Liver (tissue), 9 donors: ENCODE measurements around the gene SPTLC2. TPM values are rescaled to one million over a fixed set of nuclear protein-coding genes. Genes with fewer than 3 reads are reported as not detected.

Source experiments
- DNase-seq: peaks from one replicate; pipeline ENCODE4 v3.0.0-alpha.2; 2017; ENCODE audit warnings: low spot score
- H3K27ac ChIP-seq, 2 donors: one replicate each; pipeline ENCODE4 v1.7.0; 2013; ENCODE audit warnings: inconsistent platforms in 2 of 2, low read length in 2 of 2, control low read depth in 1 of 2, low read depth in 1 of 2, mild to moderate bottlenecking in 1 of 2
- H3K27me3 ChIP-seq, 4 donors: one replicate each; pipeline versions ENCODE4 v1.6.1 to v1.7.0; 2013; ENCODE audit warnings: low read length in 3 of 4, inconsistent platforms in 1 of 4, mild to moderate bottlenecking in 1 of 4, moderate library complexity in 1 of 4; ENCODE audit not compliant: control insufficient read depth in 4 of 4, insufficient read depth in 4 of 4
- H3K36me3 ChIP-seq, 4 donors: one replicate each; pipeline versions ENCODE4 v1.6.1 to v1.7.0; 2013; ENCODE audit warnings: low read length in 3 of 4, mild to moderate bottlenecking in 3 of 4, low read depth in 1 of 4, moderate library complexity in 1 of 4; ENCODE audit not compliant: control insufficient read depth in 4 of 4, insufficient read depth in 3 of 4
- H3K4me1 ChIP-seq, 4 donors: one replicate each; pipeline versions ENCODE4 v1.6.1 to v1.7.0; 2013; ENCODE audit warnings: low read length in 3 of 4, mild to moderate bottlenecking in 3 of 4, moderate library complexity in 1 of 4; ENCODE audit not compliant: control insufficient read depth in 4 of 4, insufficient read depth in 4 of 4
- H3K4me3 ChIP-seq, 3 donors: one replicate each; pipeline versions ENCODE4 v1.6.1 to v1.7.0; 2013; ENCODE audit warnings: low read length in 3 of 3, control low read depth in 1 of 3, low read depth in 1 of 3, mild to moderate bottlenecking in 1 of 3
- H3K9ac ChIP-seq, 2 donors: one replicate each; pipeline ENCODE4 v1.7.0; 2013; ENCODE audit warnings: low read length in 2 of 2, mild to moderate bottlenecking in 2 of 2, moderate library complexity in 2 of 2, control low read depth in 1 of 2, low read depth in 1 of 2
- H3K9me3 ChIP-seq, 4 donors: one replicate each; pipeline versions ENCODE4 v1.6.1 to v1.7.0; 2013; ENCODE audit warnings: low read length in 3 of 4; ENCODE audit not compliant: control insufficient read depth in 4 of 4
- EGR1 ChIP-seq, 2 donors: IDR thresholded peaks; 2 replicates each; pipeline ENCODE4 v1.6.1; 2016 to 2018; ENCODE audit warnings: antibody characterized with exemption in 2 of 2, low read depth in 2 of 2
- FOXA1 ChIP-seq: IDR thresholded peaks from 2 replicates; pipeline ENCODE4 v1.6.1; 2016; ENCODE audit warnings: antibody characterized with exemption
- FOXA2 ChIP-seq: IDR thresholded peaks from 2 replicates; pipeline ENCODE4 v1.6.1; 2016; ENCODE audit warnings: antibody characterized with exemption
- GABPA ChIP-seq, 2 donors: IDR thresholded peaks in 1 of 2; conservative IDR thresholded peaks in 1 of 2; 2 replicates each; pipeline ENCODE4 v1.6.1; 2016; ENCODE audit warnings: antibody characterized with exemption in 2 of 2, mild to moderate bottlenecking in 1 of 2, moderate library complexity in 1 of 2
- HNF4A ChIP-seq, 2 donors: conservative IDR thresholded peaks; 2 replicates each; pipeline ENCODE4 v1.6.1; 2016; ENCODE audit warnings: antibody characterized with exemption in 2 of 2, mild to moderate bottlenecking in 2 of 2
- HNF4G ChIP-seq: IDR thresholded peaks from 2 replicates; pipeline ENCODE4 v1.6.1; 2016; ENCODE audit warnings: antibody characterized with exemption
- JUND ChIP-seq, 2 donors: IDR thresholded peaks; 2 replicates each; pipeline ENCODE4 v1.6.1; 2016; ENCODE audit warnings: antibody characterized with exemption in 2 of 2
- NR2F2 ChIP-seq: IDR thresholded peaks from 2 replicates; pipeline ENCODE4 v1.6.1; 2016; ENCODE audit warnings: antibody characterized with exemption
- RAD21 ChIP-seq, 2 donors: IDR thresholded peaks; 2 replicates each; pipeline ENCODE4 v1.6.1; 2016; ENCODE audit warnings: antibody characterized with exemption in 2 of 2, mild to moderate bottlenecking in 2 of 2
- RXRA ChIP-seq, 2 donors: IDR thresholded peaks; 2 replicates each; pipeline ENCODE4 v1.6.1; 2017 to 2018; ENCODE audit warnings: antibody characterized with exemption in 2 of 2, mild to moderate bottlenecking in 1 of 2
- SP1 ChIP-seq: IDR thresholded peaks from 2 replicates; pipeline ENCODE4 v1.6.1; 2018; ENCODE audit warnings: antibody characterized with exemption, mild to moderate bottlenecking
- TAF1 ChIP-seq: conservative IDR thresholded peaks from 2 replicates; pipeline ENCODE4 v1.6.1; 2016; ENCODE audit warnings: antibody characterized with exemption, mild to moderate bottlenecking
- YY1 ChIP-seq: IDR thresholded peaks from 2 replicates; pipeline ENCODE4 v1.6.1; 2016; ENCODE audit warnings: antibody characterized with exemption, mild to moderate bottlenecking
- WGBS: extraction: QIAGEN DNeasy Blood & Tissue Kit; methylation state at CpG from one replicate; pipeline ENCODE4 v1.1.7; 2013; 5-methylcytosine and 5-hydroxymethylcytosine counted together
- polyA plus RNA-seq, 2 donors: library from polyadenylated mRNA; stranded (reverse) in 1 of 2; unstranded in 1 of 2; fragments of 200-250 nt in 1 of 2; fragments of >200 nt in 1 of 2; fragmentation: Nextera tagmentation in 1 of 2; extraction: Ambion mirVana in 1 of 2; gene quantifications; one replicate each; pipeline versions ENCODE4 v1.2.1 to v1.2.3, GENCODE V29; 2013 to 2015
- total RNA-seq, 2 donors: library from RNA; depleted of rRNA; stranded (reverse); fragments of >200 nt; gene quantifications; one replicate each; pipeline ENCODE4 v1.2.3, GENCODE V29; 2014
- TF ChIP-seq, protein P1 (sequence below): fragments of 150-350 bp; IDR thresholded peaks from 2 replicates; pipeline ENCODE4 v1.5.1; 2017; ENCODE audit warnings: improper control_type of control experiment, low read depth, low read length; ENCODE audit not compliant: missing input control
- TF ChIP-seq, protein P2 (sequence below): IDR thresholded peaks from 2 replicates; pipeline ENCODE4 v1.6.1; 2016; ENCODE audit warnings: antibody characterized with exemption
- TF ChIP-seq, protein P3 (sequence below): IDR thresholded peaks from 2 replicates; pipeline ENCODE4 v1.6.1; 2016; ENCODE audit warnings: antibody characterized with exemption, mild to moderate bottlenecking
- TF ChIP-seq, protein P4 (sequence below): IDR thresholded peaks from 2 replicates; pipeline ENCODE4 v1.6.1; 2016; ENCODE audit warnings: antibody characterized with exemption
- TF ChIP-seq, protein P5 (sequence below): IDR thresholded peaks from 2 replicates; pipeline ENCODE4 v1.6.1; 2016; ENCODE audit warnings: antibody characterized with exemption
- donor health status: healthy.
- donor health status: healthy.
- donor health status: healthy.
- donor health status: healthy.
- donor health status: healthy.

Gene SPTLC2
- total and polyA plus RNA-seq, 4 donors, result 3.9 to 19.2 (median 9.9) TPM

DNA sequence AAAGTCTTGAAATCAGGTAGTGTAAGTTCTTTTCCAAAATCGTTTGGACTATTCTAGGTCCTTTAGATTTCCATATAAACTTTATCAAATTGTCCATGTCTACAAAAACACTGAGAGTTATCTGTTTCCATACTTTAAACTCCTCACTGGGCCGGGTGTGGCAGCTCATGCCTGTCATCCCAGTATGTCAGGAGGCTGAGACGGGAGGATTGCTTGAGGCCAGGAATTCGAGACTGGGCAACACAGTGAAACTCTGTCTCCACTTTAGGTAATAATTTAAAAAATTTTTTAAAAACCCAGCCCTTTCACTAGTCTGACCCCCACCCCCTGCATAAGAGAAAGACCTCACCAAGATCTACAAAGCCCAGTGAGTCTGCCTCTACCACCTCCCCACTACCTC is 111.4 kb downstream of the SPTLC2 start:
- Histone ChIP-seq H3K4me1 (no peaks in the 10 kb centered on the region), H3K4me3 (no peak overlapping the region), H3K9me3 (peaks cover 0 to 4% (median 0%) of the 10 kb centered on the region in 4 donors), H3K36me3 (peaks cover 0 to 4% (median 2%) of the 10 kb centered on the region in 4 donors), H3K9ac (no peak overlapping the region), H3K27me3 (no peaks in the 10 kb centered on the region), H3K27ac (no peak overlapping the region)
- 72% methylated on average over 4 of the region's 4 CpGs for WGBS
- DNase-seq, result no peak
- TF ChIP-seq, protein P1, sequence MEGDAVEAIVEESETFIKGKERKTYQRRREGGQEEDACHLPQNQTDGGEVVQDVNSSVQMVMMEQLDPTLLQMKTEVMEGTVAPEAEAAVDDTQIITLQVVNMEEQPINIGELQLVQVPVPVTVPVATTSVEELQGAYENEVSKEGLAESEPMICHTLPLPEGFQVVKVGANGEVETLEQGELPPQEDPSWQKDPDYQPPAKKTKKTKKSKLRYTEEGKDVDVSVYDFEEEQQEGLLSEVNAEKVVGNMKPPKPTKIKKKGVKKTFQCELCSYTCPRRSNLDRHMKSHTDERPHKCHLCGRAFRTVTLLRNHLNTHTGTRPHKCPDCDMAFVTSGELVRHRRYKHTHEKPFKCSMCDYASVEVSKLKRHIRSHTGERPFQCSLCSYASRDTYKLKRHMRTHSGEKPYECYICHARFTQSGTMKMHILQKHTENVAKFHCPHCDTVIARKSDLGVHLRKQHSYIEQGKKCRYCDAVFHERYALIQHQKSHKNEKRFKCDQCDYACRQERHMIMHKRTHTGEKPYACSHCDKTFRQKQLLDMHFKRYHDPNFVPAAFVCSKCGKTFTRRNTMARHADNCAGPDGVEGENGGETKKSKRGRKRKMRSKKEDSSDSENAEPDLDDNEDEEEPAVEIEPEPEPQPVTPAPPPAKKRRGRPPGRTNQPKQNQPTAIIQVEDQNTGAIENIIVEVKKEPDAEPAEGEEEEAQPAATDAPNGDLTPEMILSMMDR, result no peak
- no peak for TF ChIP-seq NR2F2
- TF ChIP-seq FOXA2, result no peak
- TF ChIP-seq, protein P2, sequence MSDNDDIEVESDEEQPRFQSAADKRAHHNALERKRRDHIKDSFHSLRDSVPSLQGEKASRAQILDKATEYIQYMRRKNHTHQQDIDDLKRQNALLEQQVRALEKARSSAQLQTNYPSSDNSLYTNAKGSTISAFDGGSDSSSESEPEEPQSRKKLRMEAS, result no peak
- no peak for TF ChIP-seq EGR1 (IDR thresholded peaks at IDR 0.05; ENCODE audit: low read depth in 2 of 2)
- no peak for TF ChIP-seq YY1
- no peak for TF ChIP-seq FOXA1
- TF ChIP-seq HNF4A (conservative IDR thresholded peaks at IDR 0.05), result no peak
- TF ChIP-seq, protein P3, sequence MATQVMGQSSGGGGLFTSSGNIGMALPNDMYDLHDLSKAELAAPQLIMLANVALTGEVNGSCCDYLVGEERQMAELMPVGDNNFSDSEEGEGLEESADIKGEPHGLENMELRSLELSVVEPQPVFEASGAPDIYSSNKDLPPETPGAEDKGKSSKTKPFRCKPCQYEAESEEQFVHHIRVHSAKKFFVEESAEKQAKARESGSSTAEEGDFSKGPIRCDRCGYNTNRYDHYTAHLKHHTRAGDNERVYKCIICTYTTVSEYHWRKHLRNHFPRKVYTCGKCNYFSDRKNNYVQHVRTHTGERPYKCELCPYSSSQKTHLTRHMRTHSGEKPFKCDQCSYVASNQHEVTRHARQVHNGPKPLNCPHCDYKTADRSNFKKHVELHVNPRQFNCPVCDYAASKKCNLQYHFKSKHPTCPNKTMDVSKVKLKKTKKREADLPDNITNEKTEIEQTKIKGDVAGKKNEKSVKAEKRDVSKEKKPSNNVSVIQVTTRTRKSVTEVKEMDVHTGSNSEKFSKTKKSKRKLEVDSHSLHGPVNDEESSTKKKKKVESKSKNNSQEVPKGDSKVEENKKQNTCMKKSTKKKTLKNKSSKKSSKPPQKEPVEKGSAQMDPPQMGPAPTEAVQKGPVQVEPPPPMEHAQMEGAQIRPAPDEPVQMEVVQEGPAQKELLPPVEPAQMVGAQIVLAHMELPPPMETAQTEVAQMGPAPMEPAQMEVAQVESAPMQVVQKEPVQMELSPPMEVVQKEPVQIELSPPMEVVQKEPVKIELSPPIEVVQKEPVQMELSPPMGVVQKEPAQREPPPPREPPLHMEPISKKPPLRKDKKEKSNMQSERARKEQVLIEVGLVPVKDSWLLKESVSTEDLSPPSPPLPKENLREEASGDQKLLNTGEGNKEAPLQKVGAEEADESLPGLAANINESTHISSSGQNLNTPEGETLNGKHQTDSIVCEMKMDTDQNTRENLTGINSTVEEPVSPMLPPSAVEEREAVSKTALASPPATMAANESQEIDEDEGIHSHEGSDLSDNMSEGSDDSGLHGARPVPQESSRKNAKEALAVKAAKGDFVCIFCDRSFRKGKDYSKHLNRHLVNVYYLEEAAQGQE, result no peak
- TF ChIP-seq TAF1, result no peak
- TF ChIP-seq, protein P4, sequence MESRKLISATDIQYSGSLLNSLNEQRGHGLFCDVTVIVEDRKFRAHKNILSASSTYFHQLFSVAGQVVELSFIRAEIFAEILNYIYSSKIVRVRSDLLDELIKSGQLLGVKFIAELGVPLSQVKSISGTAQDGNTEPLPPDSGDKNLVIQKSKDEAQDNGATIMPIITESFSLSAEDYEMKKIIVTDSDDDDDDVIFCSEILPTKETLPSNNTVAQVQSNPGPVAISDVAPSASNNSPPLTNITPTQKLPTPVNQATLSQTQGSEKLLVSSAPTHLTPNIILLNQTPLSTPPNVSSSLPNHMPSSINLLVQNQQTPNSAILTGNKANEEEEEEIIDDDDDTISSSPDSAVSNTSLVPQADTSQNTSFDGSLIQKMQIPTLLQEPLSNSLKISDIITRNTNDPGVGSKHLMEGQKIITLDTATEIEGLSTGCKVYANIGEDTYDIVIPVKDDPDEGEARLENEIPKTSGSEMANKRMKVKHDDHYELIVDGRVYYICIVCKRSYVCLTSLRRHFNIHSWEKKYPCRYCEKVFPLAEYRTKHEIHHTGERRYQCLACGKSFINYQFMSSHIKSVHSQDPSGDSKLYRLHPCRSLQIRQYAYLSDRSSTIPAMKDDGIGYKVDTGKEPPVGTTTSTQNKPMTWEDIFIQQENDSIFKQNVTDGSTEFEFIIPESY, result no peak
- no peak for TF ChIP-seq JUND (IDR thresholded peaks at IDR 0.05)
- no peak for TF ChIP-seq HNF4G
- TF ChIP-seq, protein P5, sequence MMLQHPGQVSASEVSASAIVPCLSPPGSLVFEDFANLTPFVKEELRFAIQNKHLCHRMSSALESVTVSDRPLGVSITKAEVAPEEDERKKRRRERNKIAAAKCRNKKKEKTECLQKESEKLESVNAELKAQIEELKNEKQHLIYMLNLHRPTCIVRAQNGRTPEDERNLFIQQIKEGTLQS, result no peak

DNA sequence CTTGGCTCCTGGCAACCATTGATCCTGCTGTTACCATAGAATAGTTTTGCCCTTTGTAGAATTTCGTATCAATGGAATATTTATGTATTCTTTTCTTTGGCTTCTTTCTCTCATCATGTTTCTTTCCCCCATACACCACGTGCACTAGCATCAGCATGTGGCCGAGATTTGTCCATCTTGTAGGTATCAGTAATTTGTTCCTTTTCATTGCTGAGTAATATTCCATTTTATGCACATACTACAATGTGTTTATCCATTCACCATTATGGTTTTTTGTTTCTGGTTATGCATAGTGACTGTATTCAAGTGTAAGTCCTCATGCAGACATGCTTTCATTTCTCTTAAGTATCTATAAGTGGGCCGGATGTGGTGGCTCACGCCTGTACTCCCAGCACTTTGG is 113.3 kb downstream of the SPTLC2 start:
- no peak overlapping the region for H3K4me3 ChIP-seq
- peaks cover 0 to 13% (median 3%) of the 10 kb centered on the region in 4 donors for H3K27me3 ChIP-seq
- H3K36me3 ChIP-seq, result peaks cover 0 to 3% (median 0%) of the 10 kb centered on the region in 4 donors
- peaks cover 0 to 4% (median 0%) of the 10 kb centered on the region in 4 donors for H3K9me3 ChIP-seq
- no peak overlapping the region for H3K9ac ChIP-seq
- no peak for DNase-seq
- H3K4me1 ChIP-seq, result peaks cover 4 to 12% (median 11%) of the 10 kb centered on the region in 4 donors
- WGBS, result 96% methylated on average over 5 of the region's 5 CpGs
- H3K27ac ChIP-seq, result no peak overlapping the region
- TF ChIP-seq, protein P2, result no peak
- TF ChIP-seq JUND (IDR thresholded peaks at IDR 0.05), result no peak
- TF ChIP-seq, protein P4, result no peak
- no peak for TF ChIP-seq TAF1
- TF ChIP-seq FOXA1, result no peak
- TF ChIP-seq HNF4G, result no peak
- TF ChIP-seq RXRA (IDR thresholded peaks at IDR 0.05), result no peak
- TF ChIP-seq, protein P1, result no peak
- TF ChIP-seq YY1, result no peak
- no peak for TF ChIP-seq RAD21 (IDR thresholded peaks at IDR 0.05)
- TF ChIP-seq, protein P5, result no peak
- no peak for TF ChIP-seq EGR1 (IDR thresholded peaks at IDR 0.05; ENCODE audit: low read depth in 2 of 2)
- TF ChIP-seq GABPA (IDR thresholded peaks at IDR 0.05 in 1 of 2, conservative IDR thresholded peaks at IDR 0.05 in 1 of 2), result no peak
- no peak for TF ChIP-seq SP1
